GM19463 (cell line): Measurements from ENCODE around the gene TMEM222.

Experiments
- ATAC-seq: cut with Tn5 transposase; IDR thresholded peaks from one replicate; pipeline ENCODE4 v1.9.1; 2021; ENCODE audit warnings: mild to moderate bottlenecking, moderate library complexity; ENCODE audit not compliant: unreplicated experiment

TMEM222 gene

DNA sequence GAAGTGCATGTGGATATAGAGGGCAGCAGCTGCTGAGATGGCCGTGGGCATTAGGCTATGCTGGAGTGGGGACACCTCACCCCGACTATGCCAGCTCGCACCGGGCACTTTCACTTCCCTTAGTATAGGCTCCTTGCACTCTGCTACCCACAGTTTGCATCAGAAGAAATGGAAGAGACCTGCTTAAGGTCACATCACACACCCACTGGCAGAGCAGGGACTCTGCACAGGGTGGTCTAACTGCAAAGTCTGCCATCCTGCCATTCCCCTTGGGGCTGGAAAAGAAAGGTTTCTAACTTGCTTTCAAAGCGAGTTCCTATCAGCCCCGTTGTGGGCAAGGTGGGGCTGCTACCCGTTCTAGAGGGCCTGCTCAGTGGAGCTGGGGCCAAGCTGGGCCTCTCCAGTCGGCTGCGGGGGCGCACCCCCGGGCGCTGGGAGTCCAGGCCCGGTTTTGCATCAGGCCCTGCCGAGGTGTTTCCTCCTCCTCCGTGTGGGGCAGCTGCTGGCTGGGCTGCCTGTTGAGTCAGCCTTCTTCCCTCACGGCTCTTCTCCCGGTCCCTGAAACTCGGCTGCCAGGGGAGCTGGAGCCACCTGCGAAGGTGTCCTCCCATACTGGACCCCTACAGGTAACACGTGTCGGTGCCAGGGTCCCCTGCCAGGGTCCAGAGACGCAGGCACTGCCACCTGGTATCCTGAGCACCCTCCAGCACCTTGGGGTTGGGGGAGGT, 19.7 kb downstream of the TMEM222 start, which contains the start of gene SYTL1:
SYTL1 (plus strand) TSS at position 498 of the 728 bp plus-strand sequence. CDS start 3,313 bp downstream, outside the sequence.
- ATAC-seq: peak; percentile 68

DNA sequence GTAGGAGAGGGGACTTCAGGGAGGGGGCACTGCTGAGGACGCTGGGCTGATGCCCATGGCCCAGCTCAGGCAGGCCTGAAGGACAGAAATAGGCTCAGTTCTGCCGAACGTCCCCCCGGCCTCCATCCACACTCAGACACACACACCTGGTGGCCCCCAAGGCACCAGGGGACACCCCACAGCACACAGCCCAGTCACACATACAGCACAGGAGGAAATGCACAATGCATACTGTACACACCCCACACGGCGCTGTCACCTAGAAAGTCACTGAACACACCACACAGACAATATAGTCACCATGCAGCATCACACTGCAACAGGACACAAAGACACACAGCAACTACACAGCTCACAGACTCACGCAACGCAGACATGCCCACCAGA, 20.4 kb downstream of the TMEM222 start:
- ATAC-seq: no peak

DNA sequence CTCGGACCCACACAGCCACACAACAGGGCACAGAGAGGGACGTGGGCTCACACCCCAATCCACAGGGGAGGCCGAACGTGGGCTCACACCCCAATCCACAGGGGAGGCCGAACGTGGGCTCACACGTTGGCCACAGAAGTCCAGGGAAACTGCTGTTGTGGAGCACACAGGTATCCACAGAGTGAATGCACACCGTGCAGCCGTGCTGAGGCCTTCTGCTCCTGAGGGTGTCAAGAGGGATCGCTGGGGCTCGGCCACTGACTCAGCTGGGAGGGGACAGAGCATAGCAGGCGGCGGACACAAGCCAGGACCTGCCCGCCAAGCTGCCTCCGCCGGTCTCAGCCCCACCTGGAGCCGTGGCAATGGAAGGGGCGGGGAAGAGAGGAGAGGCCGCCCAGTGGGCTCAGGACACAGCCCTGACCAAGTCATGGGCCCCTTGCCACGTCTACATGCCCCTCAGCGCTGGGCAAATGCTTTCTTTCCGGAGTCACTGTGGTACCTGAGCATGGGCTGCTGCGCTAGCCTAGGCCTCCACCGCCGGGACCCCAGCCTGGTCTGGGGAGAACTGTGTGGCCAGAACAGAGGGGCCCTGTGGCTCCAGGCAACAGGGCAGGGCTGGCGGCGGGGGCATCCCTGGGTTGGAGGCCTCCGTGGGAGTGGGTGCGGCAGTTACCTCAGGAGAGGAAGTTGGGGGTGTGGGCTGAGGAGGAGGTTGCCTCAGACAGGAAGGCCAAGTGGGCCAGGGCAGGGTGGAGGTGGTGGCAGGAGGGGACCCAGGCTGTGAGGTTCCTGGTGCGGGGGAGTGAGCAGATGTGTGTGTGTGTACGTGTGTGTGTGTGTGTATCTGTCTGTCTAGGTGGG, 21.0 kb downstream of the TMEM222 start:
- ATAC-seq: no peak

DNA sequence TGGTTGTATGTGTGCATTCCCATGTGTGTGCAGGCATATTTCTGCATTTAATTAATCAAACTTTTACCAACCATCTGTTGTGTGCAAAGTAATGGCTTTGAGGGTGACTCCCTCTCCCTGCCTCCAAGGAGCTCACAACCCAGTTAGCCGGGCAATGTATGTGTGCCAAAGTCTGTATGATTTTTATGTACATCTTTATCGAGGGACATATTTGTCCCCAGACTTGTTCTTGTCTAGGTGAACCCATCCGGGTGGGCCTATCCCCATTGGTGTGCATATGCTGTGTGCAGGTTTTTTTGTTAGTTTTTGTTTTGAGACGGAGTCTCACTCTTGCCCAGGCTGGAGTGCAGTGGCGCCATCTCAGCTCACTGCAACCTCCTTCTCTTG, 21.7 kb downstream of the TMEM222 start:
- no peak for ATAC-seq

DNA sequence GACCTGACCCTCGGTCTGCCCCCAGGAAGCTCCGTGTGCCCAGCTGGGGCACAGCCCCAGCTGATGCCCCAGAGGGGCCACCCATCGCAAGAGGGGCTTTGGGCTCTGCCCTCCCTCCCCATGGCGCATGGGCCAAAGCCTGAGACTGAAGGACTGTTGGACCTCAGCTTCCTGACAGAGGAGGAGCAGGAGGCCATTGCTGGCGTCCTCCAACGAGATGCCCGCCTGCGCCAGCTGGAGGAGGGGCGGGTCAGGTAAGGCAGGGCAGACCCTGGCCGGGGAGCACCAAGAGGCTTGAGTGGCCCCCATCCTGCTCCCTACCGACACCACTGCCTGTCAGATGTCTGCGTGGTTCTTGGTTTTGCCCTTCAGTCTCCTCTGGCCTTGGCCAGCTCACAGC, 23.3 kb downstream of the TMEM222 start:
- ATAC-seq: no peak

DNA sequence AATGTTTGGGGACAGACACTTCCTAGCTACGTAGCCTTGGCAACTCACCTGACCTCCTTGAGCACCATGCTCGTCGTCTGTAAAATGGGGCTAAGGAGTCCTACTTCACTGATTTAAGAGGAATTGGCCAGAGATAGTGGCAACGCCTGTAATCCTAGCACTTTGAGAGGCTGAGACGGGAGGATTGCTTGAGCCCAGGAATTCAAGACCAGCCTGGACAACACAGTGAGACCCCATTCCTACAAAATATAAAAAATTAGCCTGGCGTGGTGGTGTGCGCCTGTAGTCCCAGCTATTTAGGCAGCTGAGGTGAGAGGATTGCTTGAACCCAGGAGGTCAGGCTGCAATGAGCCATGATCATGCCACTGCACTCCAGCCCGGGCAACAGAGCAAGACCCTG, 24.4 kb downstream of the TMEM222 start:
- no peak for ATAC-seq

DNA sequence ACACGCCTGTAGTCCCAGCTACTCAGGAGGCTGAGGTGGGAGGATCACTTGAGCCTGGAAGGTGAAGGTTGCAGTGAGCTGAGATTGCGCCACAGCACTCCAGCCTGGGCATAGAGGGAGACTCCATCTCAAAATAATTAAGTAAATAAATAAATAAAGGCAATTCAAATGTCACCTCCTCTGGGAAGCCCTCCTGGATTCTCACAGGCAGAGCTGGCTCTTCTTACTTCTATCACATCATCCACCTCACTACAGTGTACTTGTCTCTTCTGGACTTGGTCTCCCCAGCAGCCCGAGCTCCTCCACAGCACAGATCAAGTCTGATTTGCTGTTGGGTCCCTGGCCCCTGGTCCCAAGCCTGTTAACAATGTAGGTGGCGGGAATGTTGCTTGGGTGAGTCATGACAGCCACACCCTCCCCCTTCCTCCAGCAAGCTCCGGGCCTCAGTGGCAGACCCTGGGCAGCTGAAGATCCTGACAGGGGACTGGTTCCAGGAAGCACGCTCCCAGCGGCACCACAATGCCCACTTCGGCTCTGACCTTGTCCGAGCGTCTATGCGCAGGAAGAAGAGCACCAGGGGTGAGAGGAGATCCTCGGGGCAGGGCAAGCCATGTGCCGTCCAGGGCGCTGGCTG, 25.1 kb downstream of the TMEM222 start:
- no peak for ATAC-seq

DNA sequence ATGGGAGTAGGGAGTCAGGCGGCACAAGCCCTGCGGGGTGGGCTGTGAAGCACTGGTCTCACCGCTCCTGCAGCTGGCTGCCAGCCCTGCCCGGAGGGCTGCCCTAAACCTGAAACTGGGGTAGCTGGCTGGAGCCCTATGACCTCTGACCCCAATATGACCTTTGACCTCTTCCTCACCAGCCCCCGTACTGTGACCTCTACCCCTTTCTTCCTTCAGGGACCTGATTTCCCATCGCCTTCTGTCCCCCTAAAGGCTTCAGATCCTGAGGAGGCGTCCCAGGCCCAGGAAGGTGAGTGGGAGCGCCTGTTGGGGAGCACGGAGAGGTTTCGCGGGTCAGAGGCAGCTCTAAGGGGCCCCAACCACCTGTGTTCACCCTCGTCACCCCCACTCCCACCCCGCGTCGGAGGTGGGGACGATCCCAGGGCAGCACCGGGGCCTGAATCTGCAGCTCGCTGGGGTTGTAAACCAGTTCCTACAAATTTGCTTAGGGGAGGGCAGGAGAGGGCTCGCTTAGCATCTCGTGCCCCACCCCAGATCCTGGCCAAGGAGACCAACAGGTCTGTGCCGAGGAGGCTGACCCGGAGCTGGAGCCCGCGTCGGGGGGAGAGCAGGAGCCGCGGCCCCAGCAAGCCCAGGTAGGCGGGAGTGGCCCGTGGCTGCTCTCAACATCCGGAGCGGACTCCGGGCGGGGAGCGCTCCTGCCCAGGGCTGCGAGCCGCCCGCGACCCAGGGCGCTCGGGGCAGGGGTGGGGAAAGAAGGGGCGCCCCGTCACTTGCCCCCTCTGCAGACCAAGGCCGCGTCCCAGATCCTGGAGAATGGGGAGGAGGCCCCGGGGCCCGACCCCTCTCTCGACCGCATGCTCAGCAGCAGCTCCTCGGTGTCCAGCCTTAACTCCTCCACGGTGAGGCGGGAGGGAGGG, 27.2 kb downstream of the TMEM222 start:
- ATAC-seq: no peak

DNA sequence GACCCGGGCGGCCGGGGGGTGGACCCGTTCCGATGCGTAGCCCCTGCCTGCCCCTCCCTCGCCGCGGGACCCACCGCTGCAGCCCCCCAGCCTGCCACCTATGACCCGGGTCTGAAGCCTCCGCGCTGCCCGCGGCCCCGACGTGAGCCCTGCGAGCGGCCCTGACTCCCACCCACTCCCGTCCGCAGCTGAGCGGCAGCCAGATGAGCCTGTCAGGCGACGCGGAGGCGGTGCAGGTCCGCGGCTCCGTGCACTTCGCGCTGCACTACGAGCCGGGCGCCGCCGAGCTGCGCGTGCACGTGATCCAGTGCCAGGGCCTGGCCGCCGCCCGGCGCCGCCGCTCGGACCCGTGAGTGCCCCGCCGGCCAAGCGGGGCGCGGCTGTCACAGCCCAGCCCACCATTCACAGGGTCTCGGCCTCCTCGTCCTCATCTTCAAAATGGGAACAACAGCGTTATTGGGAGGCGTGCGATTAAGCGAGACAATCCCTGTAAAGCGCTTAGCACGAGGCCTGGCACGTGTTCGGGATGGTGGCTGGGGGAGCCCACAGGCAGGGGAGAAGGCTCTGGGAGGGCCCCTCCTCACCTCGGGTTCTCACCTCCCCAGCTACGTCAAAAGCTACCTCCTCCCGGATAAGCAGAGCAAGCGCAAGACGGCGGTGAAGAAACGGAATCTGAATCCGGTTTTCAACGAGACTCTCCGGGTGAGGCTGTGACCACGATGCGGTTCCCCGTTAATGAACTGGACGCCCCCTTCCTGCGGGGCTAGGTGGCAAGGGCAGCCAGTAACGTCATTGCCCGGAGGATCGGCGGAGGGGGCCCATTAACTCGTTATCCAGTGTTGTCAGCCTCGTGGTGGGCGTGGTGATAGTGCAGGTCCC, 28.1 kb downstream of the TMEM222 start:
- ATAC-seq: no peak

DNA sequence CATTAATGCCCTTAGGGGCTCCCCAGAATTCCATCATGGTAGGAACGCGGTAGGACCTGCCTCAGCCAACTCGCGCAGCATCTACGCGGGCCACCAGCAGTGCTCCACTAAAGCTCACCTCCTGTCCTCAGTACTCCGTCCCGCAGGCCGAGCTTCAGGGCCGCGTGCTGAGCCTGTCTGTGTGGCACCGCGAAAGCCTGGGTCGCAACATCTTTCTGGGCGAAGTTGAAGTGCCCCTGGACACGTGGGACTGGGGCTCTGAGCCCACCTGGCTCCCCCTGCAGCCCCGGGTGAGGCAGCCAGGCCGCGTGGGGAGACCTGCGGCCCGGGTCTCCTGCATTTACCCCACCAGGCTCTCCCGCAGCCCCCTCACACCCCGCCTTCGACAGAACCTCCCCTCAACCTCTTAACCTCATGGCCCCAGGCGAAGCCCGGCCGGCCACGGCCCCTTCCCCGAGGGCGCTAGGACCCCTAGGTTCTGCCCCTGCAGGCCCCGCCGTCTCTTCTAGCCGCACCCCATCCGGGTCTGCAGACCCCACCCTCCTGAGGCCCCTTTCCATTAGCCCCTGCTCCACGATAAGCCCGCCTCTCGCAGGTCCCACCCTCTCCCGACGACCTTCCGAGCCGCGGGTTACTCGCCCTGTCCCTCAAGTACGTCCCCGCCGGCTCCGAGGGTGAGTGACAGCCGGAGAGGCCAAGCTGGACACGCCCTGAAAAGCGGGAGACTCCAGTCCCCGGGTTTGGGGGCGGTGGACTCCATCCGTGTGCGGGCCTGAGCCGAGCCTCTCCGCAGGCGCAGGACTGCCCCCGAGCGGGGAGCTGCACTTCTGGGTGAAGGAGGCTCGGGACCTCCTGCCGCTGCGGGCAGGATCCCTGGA, 28.9 kb downstream of the TMEM222 start:
- no peak for ATAC-seq

DNA sequence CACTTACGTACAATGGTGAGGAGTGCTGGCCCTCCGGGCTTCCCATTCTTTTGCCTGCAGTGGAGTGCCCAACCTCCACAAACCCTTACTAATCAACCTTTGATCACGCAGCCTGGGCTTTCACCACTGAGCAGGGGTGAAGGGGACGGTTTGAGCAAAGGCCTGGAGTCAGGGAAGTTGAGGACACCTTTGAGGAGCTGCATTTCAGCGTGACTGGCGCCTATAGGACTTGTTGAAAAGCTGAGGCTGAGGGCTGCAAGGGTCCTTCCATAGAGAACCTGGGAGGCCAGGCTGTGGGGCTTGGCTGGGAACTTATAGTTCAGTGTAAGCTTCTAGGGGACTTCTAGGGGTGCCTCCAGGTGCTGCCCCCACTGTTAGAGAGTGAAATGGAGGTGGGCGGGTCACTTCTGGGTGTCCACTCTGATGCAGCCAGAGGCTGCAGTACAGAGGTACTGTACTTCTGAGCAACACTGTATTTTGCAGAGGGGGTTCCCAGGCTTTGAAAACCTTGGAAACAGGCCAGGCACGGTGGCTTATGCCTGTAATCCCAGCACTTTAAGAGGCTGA, 29.7 kb downstream of the TMEM222 start:
- ATAC-seq: no peak

DNA sequence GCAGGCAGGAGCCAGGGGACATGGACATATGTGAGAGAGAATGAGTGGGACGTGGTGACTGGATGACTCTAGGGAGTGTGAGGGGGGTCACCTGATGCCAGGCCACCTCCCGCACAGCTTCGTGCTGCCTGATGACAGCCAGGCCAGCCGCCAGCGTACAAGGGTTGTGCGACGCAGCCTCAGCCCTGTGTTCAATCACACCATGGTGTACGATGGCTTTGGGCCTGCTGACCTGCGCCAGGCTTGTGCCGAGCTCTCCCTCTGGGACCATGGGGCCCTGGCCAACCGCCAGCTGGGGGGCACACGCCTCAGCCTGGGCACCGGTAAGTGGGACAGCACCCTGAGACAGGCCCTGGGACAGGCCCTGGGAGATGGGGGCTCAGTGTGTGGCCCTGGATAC, 31.2 kb downstream of the TMEM222 start:
- ATAC-seq: no peak

DNA sequence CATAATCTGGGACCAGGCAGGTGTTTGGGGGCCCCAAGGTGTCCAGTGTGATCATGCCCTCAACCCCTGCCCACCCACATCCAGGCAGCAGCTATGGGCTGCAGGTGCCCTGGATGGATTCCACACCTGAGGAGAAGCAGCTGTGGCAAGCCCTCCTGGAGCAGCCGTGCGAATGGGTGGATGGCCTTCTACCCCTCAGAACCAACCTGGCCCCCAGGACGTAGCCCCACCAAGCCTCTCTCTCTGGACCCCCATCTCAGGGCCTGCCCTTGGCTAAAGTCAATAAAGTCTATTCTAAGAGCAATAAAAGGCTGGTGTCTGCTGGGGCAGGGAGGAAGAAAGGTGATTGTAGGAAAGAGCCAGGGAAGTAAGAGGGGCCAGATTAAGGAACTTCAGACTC, 31.7 kb downstream of the TMEM222 start:
- no peak for ATAC-seq

DNA sequence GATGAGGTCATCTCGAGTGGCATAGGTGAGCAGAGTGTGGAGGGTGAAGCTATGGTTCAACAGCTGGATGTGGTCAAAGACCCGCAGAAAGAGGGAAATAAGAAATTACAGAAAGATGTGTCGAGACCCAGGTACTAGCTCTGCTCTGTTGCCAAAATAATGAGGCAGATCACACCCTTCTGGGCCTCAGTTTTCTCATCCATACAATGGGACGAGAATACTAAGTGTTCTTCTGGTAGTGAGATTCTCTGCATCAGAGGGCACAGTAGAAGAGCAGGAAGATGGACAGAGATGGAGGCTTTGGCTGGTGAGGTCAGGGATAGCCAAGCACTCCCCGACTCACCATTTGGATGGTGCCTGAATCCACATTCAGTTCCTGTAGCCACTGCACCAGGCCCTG, 33.7 kb downstream of the TMEM222 start:
- no peak for ATAC-seq

DNA sequence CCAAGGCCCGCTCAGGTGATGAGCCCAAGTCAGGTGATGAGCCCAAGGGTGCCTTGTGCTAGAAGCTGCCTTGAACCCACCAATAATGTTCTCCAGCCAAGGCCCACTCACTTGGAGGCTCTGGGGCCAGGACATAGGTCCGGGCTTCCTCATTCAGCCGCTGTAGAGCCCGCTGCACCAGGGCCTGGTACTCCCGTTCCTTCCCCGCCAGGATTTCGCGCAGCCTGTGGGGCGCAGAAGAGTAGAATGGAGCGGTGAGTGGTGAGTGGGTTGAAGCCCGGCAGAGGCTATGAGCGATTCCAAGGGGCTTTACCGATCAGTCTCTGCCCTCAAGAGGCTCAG, 34.3 kb downstream of the TMEM222 start:
- no peak for ATAC-seq

DNA sequence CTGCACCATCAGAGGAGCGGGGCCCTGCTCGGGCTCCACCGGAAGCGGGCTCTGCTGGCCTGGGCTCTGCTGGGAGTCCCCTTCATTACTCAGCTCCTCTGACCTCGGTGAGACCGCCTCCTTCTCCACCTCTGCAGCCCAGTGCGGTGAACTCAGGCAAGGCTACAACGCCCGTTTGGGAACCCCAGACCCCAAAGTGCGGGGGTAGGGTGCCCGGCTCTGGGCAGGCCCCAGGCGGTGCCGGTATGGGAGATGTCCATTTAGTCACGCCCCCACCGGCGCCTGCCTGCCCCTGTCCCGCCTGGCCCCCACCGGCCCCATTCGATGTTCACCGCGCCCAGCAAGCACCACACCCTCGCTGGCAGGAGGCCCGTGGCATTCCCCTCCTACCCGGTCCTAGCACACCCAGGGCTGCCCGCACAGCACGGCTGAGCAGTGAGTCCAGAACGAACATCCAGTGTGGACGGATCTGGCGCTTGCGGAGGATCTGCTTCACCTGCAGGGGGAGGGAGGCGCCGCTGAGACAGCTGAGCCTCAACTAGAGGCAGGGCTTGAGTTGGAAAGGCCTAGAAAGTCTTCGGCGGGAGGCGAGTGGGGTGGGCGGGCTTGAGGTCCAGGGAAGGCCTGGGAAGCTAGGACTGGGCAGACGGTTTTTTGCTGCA, 34.8 kb downstream of the TMEM222 start:
- ATAC-seq: no peak

DNA sequence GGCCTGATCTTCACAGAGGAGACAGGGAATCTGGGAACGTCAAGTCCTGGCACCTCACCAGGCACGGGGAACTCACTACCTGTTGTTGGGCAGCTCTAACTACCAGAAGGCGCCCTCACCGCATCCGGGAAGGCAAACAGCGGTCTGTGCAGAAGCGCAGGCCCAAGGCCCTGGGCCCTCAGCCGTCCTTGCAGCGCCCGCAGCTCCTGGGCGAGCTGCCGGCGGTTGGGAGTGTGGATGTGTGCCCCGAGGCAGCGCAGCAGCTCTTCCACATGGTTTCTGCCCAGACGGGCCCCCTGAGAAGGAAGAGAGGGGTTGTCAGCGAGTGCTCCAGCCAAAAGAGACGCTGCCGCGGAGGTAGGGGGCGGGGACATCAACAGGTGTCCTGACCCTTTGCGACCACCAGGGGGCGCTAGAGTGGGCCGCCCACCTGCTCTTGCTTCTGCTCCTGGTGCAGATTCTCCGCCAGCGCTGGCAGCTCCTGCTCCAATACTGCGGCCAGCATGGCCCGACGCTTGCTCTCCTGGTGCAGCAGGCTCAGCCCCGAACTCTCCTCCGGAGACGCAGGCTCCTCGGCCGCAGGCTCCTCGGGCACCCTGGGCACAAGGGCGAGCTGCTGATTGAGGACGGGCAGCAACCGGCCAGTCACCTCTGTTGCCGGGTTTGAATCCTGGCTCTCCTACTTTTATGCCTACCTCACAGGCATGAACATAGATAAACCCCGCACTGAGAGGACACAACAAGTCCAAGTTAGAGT, 35.5 kb downstream of the TMEM222 start:
- peak; percentile 48 for ATAC-seq
